Breast epithelium (tissue), 3 donors: ENCODE results near the gene ARHGEF7.

ENCODE experiments used
- CTCF ChIP-seq, 3 donors: fragments of 450-650 bp; IDR thresholded peaks; one replicate each; pipeline ENCODE4 v1.5.1; 2016 to 2017; ENCODE audit warnings: antibody characterized with exemption in 3 of 3, mild to moderate bottlenecking in 3 of 3, moderate library complexity in 3 of 3
- POLR2AphosphoS5 ChIP-seq, 3 donors: sonication (generic); formaldehyde crosslinking; IDR thresholded peaks; one replicate each; pipeline ENCODE4 v1.6.1; 2017; ENCODE audit warnings: antibody characterized with exemption in 3 of 3

- TF ChIP-seq CTCF (IDR thresholded peaks at IDR 0.05): no peak
- TF ChIP-seq POLR2AphosphoS5 (IDR thresholded peaks at IDR 0.05): no peak
These were observed 2.9 kb downstream of the ARHGEF7 start for GRCh38 chr13:111117961-111118360.
